HEK293 (cell line): ENCODE measurements around the gene CLNK.

Experiments
- GLI4 ChIP-seq: fragments of 450-650 bp; formaldehyde crosslinking; IDR thresholded peaks from 2 replicates; pipeline ENCODE4 v1.5.1; 2016; ENCODE audit warnings: missing biosample characterization, missing genetic modification characterization
- GLIS1 ChIP-seq: fragments of 450-650 bp; formaldehyde crosslinking; IDR thresholded peaks from 2 replicates; pipeline ENCODE4 v1.5.1; 2016; ENCODE audit warnings: missing biosample characterization, missing genetic modification characterization
- SCRT2 ChIP-seq: fragments of 450-650 bp; formaldehyde crosslinking; IDR thresholded peaks from 2 replicates; pipeline ENCODE4 v1.5.1; 2016; ENCODE audit warnings: missing biosample characterization, missing genetic modification characterization
- ZNF114 ChIP-seq: fragments of 450-650 bp; formaldehyde crosslinking; IDR thresholded peaks from 2 replicates; pipeline ENCODE4 v1.5.0; 2017; ENCODE audit warnings: missing biosample characterization, missing genetic modification characterization
- ZNF138 ChIP-seq: fragments of 450-650 bp; formaldehyde crosslinking; IDR thresholded peaks from 2 replicates; pipeline ENCODE4 v1.5.1; 2016; ENCODE audit warnings: missing biosample characterization, missing genetic modification characterization, borderline replicate concordance
- ZNF596 ChIP-seq: fragments of 450-650 bp; IDR thresholded peaks from 2 replicates; pipeline ENCODE4 v1.5.0; 2018; ENCODE audit warnings: missing biosample characterization, mild to moderate bottlenecking, missing genetic modification characterization, moderate library complexity
- ZNF660 ChIP-seq: fragments of 450-650 bp; IDR thresholded peaks from 2 replicates; pipeline ENCODE4 v1.5.1; 2018; ENCODE audit warnings: missing biosample characterization, mild to moderate bottlenecking, missing genetic modification characterization
- TF ChIP-seq, protein P1 (sequence below): fragments of 450-650 bp; formaldehyde crosslinking; conservative IDR thresholded peaks from 2 replicates; pipeline ENCODE4 v1.5.1; 2016; ENCODE audit warnings: low read depth, missing biosample characterization, missing genetic modification characterization
- TF ChIP-seq, protein P2 (sequence below): fragments of 450-650 bp; formaldehyde crosslinking; IDR thresholded peaks from 2 replicates; pipeline ENCODE4 v1.5.1; 2016; ENCODE audit warnings: missing biosample characterization, missing genetic modification characterization
- TF ChIP-seq, protein P3 (sequence below): fragments of 450-650 bp; formaldehyde crosslinking; IDR thresholded peaks from 2 replicates; pipeline ENCODE4 v1.5.1; 2016; ENCODE audit warnings: missing biosample characterization, missing genetic modification characterization, low read depth
- TF ChIP-seq, protein P4 (sequence below): fragments of 450-650 bp; formaldehyde crosslinking; IDR thresholded peaks from 2 replicates; pipeline ENCODE4 v1.5.1; 2016; ENCODE audit warnings: missing biosample characterization, missing genetic modification characterization
- TF ChIP-seq, protein P5 (sequence below): fragments of 450-650 bp; formaldehyde crosslinking; IDR thresholded peaks from 2 replicates; pipeline ENCODE4 v1.5.1; 2016; ENCODE audit warnings: missing biosample characterization, missing genetic modification characterization
- TF ChIP-seq, protein P6 (sequence below): fragments of 450-650 bp; formaldehyde crosslinking; IDR thresholded peaks from 2 replicates; pipeline ENCODE4 v1.5.1; 2017; ENCODE audit warnings: missing biosample characterization, missing genetic modification characterization

DNA sequence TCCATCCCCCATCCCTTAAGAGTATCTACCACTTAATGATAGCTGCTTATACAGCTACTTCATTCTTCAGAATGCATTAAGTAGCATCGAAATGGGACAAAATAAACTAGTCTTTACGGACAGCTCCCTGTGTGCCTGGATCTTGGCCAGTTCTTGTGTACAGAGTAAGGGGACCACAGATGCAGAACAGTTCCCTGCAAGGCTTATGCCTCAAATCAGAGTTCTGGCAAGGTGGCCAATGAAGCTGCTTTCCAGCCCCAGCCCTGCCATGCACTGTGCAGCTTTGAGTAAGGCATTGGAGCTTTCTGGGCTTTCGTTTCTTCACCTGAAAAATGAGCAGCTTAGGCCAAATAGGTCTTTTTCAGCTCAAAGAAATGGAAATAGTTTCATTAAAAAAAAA is 14.2 kb downstream of the CLNK start:
- TF ChIP-seq GLIS1 (tag by site-specific recombination) (no peak), ZNF138 (tag by site-specific recombination) (no peak), GLI4 (tag by site-specific recombination) (no peak), ZNF114 (no peak), SCRT2 (tag by site-specific recombination) (no peak), ZNF660 (tag by site-specific recombination) (no peak), ZNF596 (tag by site-specific recombination) (no peak)
- TF ChIP-seq, protein P1, sequence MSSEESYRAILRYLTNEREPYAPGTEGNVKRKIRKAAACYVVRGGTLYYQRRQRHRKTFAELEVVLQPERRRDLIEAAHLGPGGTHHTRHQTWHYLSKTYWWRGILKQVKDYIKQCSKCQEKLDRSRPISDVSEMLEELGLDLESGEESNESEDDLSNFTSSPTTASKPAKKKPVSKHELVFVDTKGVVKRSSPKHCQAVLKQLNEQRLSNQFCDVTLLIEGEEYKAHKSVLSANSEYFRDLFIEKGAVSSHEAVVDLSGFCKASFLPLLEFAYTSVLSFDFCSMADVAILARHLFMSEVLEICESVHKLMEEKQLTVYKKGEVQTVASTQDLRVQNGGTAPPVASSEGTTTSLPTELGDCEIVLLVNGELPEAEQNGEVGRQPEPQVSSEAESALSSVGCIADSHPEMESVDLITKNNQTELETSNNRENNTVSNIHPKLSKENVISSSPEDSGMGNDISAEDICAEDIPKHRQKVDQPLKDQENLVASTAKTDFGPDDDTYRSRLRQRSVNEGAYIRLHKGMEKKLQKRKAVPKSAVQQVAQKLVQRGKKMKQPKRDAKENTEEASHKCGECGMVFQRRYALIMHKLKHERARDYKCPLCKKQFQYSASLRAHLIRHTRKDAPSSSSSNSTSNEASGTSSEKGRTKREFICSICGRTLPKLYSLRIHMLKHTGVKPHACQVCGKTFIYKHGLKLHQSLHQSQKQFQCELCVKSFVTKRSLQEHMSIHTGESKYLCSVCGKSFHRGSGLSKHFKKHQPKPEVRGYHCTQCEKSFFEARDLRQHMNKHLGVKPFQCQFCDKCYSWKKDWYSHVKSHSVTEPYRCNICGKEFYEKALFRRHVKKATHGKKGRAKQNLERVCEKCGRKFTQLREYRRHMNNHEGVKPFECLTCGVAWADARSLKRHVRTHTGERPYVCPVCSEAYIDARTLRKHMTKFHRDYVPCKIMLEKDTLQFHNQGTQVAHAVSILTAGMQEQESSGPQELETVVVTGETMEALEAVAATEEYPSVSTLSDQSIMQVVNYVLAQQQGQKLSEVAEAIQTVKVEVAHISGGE (tag by site-specific recombination) = no peak
- TF ChIP-seq, protein P2, sequence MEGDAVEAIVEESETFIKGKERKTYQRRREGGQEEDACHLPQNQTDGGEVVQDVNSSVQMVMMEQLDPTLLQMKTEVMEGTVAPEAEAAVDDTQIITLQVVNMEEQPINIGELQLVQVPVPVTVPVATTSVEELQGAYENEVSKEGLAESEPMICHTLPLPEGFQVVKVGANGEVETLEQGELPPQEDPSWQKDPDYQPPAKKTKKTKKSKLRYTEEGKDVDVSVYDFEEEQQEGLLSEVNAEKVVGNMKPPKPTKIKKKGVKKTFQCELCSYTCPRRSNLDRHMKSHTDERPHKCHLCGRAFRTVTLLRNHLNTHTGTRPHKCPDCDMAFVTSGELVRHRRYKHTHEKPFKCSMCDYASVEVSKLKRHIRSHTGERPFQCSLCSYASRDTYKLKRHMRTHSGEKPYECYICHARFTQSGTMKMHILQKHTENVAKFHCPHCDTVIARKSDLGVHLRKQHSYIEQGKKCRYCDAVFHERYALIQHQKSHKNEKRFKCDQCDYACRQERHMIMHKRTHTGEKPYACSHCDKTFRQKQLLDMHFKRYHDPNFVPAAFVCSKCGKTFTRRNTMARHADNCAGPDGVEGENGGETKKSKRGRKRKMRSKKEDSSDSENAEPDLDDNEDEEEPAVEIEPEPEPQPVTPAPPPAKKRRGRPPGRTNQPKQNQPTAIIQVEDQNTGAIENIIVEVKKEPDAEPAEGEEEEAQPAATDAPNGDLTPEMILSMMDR = no peak
- TF ChIP-seq, protein P3, sequence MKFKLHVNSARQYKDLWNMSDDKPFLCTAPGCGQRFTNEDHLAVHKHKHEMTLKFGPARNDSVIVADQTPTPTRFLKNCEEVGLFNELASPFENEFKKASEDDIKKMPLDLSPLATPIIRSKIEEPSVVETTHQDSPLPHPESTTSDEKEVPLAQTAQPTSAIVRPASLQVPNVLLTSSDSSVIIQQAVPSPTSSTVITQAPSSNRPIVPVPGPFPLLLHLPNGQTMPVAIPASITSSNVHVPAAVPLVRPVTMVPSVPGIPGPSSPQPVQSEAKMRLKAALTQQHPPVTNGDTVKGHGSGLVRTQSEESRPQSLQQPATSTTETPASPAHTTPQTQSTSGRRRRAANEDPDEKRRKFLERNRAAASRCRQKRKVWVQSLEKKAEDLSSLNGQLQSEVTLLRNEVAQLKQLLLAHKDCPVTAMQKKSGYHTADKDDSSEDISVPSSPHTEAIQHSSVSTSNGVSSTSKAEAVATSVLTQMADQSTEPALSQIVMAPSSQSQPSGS (tag by site-specific recombination) = no peak
- TF ChIP-seq, protein P4, sequence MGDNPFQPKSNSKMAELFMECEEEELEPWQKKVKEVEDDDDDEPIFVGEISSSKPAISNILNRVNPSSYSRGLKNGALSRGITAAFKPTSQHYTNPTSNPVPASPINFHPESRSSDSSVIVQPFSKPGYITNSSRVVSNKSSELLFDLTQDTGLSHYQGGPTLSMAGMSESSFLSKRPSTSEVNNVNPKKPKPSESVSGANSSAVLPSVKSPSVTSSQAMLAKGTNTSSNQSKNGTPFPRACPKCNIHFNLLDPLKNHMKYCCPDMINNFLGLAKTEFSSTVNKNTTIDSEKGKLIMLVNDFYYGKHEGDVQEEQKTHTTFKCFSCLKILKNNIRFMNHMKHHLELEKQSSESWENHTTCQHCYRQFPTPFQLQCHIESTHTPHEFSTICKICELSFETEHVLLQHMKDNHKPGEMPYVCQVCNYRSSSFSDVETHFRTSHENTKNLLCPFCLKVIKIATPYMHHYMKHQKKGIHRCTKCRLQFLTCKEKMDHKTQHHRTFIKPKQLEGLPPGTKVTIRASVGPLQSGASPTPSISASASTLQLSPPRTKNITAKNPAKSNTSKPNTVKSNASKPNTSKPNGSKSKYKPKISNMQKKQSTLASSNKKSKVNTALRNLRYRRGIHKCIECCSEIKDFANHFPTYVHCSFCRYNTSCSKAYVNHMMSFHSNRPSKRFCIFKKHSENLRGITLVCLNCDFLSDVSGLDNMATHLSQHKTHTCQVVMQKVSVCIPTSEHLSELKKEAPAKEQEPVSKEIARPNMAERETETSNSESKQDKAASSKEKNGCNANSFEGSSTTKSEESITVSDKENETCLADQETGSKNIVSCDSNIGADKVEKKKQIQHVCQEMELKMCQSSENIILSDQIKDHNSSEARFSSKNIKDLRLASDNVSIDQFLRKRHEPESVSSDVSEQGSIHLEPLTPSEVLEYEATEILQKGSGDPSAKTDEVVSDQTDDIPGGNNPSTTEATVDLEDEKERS = no peak
- TF ChIP-seq, protein P5, sequence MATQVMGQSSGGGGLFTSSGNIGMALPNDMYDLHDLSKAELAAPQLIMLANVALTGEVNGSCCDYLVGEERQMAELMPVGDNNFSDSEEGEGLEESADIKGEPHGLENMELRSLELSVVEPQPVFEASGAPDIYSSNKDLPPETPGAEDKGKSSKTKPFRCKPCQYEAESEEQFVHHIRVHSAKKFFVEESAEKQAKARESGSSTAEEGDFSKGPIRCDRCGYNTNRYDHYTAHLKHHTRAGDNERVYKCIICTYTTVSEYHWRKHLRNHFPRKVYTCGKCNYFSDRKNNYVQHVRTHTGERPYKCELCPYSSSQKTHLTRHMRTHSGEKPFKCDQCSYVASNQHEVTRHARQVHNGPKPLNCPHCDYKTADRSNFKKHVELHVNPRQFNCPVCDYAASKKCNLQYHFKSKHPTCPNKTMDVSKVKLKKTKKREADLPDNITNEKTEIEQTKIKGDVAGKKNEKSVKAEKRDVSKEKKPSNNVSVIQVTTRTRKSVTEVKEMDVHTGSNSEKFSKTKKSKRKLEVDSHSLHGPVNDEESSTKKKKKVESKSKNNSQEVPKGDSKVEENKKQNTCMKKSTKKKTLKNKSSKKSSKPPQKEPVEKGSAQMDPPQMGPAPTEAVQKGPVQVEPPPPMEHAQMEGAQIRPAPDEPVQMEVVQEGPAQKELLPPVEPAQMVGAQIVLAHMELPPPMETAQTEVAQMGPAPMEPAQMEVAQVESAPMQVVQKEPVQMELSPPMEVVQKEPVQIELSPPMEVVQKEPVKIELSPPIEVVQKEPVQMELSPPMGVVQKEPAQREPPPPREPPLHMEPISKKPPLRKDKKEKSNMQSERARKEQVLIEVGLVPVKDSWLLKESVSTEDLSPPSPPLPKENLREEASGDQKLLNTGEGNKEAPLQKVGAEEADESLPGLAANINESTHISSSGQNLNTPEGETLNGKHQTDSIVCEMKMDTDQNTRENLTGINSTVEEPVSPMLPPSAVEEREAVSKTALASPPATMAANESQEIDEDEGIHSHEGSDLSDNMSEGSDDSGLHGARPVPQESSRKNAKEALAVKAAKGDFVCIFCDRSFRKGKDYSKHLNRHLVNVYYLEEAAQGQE (tag by site-specific recombination) = no peak
- TF ChIP-seq, protein P6, sequence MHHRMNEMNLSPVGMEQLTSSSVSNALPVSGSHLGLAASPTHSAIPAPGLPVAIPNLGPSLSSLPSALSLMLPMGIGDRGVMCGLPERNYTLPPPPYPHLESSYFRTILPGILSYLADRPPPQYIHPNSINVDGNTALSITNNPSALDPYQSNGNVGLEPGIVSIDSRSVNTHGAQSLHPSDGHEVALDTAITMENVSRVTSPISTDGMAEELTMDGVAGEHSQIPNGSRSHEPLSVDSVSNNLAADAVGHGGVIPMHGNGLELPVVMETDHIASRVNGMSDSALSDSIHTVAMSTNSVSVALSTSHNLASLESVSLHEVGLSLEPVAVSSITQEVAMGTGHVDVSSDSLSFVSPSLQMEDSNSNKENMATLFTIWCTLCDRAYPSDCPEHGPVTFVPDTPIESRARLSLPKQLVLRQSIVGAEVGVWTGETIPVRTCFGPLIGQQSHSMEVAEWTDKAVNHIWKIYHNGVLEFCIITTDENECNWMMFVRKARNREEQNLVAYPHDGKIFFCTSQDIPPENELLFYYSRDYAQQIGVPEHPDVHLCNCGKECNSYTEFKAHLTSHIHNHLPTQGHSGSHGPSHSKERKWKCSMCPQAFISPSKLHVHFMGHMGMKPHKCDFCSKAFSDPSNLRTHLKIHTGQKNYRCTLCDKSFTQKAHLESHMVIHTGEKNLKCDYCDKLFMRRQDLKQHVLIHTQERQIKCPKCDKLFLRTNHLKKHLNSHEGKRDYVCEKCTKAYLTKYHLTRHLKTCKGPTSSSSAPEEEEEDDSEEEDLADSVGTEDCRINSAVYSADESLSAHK = no peak
